ENCODE data around the gene GAREM1.

DNA sequence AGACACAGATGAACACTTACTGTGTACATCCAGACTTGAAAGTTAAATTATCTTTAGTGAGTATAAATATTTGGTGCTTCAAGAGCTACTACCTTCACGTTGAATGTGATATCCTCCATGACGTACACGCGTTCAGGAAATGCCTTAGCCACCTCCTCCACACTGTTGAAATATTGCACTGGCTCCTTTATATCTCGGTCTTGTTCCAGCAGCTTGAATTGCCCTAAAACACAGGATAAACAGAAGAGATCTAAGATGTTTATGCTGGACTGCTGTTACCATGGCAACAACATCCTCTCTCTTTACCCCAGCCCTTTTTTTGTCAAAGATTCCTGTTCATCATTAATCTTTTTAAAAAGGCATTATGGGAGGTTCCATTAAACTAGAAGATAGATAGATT, 160.6 kb downstream of the GAREM1 start:
- no peak for TF ChIP-seq CTCF (IDR thresholded peaks at IDR 0.05)
- TF ChIP-seq POLR2A (IDR thresholded peaks at IDR 0.05), result no peak
